Measurements from ENCODE around the gene NECTIN3.

NECTIN3 gene

GRCh38 chr3:111190518-111190917 is 118.9 kb downstream of the NECTIN3 start:
- peaks cover 7% of the 10 kb centered on the region; the same call in 1 of the 2 replicates for H3F3A ChIP-seq (ENCODE audit: insufficient read depth, low read length)

GRCh38 chr3:111193472-111193871 is 121.9 kb downstream of the NECTIN3 start:
- Histone ChIP-seq H4K20me1 (ENCODE audit: insufficient read depth, low read length) (no peaks in the 10 kb centered on the region), H3K4me2 (ENCODE audit: low read depth, low read length) (no peak overlapping the region), H3K36me3 (replicated peaks; ENCODE audit: insufficient read depth, low read length) (no peaks in the 10 kb centered on the region), H3K4me3 (ENCODE audit: low read length) (no peak overlapping the region), H3F3A (ENCODE audit: insufficient read depth, low read length) (peaks cover 7% of the 10 kb centered on the region; the same call in 1 of the 2 replicates), H2AFZ (ENCODE audit: low read length) (no peak overlapping the region), H3K27ac (ENCODE audit: low read length) (no peak overlapping the region), H3K9ac (ENCODE audit: low read length) (no peak overlapping the region), H3K4me1 (ENCODE audit: low read length) (peaks cover 11% of the 10 kb centered on the region), H3K9me3 (replicated peaks; ENCODE audit: insufficient read depth, low read length) (no peaks in the 10 kb centered on the region), H3K9me2 (replicated peaks; ENCODE audit: insufficient read depth, low read length) (no peaks in the 10 kb centered on the region), H3K79me2 (ENCODE audit: low read length) (no peaks in the 10 kb centered on the region), H3K27me3 (replicated peaks; ENCODE audit: insufficient read depth, low read length) (no peaks in the 10 kb centered on the region)
- TF ChIP-seq CTCF (IDR thresholded peaks at IDR 0.05; ENCODE audit: low read length) (no peak), EZH2phosphoT487 (IDR thresholded peaks at IDR 0.05; ENCODE audit: low read length) (no peak), EZH2 (optimal IDR thresholded peaks at IDR 0.05; ENCODE audit: low read depth, low read length) (no peak)
- DNase-seq, result no peak

More at GRCh38 chr3:111190518-111190917, 118.9 kb downstream of the NECTIN3 start:
- H2AFZ ChIP-seq (ENCODE audit: low read length), result no peak overlapping the region
- no peak for TF ChIP-seq CTCF (IDR thresholded peaks at IDR 0.05; ENCODE audit: low read length)
- no peak for TF ChIP-seq EZH2phosphoT487 (IDR thresholded peaks at IDR 0.05; ENCODE audit: low read length)
- TF ChIP-seq EZH2 (optimal IDR thresholded peaks at IDR 0.05; ENCODE audit: low read depth, low read length), result no peak
- no peaks in the 10 kb centered on the region for H3K36me3 ChIP-seq (replicated peaks; ENCODE audit: insufficient read depth, low read length)
- no peak overlapping the region for H3K27ac ChIP-seq (ENCODE audit: low read length)
- H3K4me3 ChIP-seq (ENCODE audit: low read length), result no peak overlapping the region
- H3K4me1 ChIP-seq (ENCODE audit: low read length), result peaks cover 11% of the 10 kb centered on the region
- no peak overlapping the region for H3K9ac ChIP-seq (ENCODE audit: low read length)
- DNase-seq, result no peak
- no peaks in the 10 kb centered on the region for H3K9me2 ChIP-seq (replicated peaks; ENCODE audit: insufficient read depth, low read length)
- H3K4me2 ChIP-seq (ENCODE audit: low read depth, low read length), result no peak overlapping the region
- no peaks in the 10 kb centered on the region for H4K20me1 ChIP-seq (ENCODE audit: insufficient read depth, low read length)
- H3K9me3 ChIP-seq (replicated peaks; ENCODE audit: insufficient read depth, low read length), result no peaks in the 10 kb centered on the region
- no peaks in the 10 kb centered on the region for H3K27me3 ChIP-seq (replicated peaks; ENCODE audit: insufficient read depth, low read length)
- no peaks in the 10 kb centered on the region for H3K79me2 ChIP-seq (ENCODE audit: low read length)

DNA sequence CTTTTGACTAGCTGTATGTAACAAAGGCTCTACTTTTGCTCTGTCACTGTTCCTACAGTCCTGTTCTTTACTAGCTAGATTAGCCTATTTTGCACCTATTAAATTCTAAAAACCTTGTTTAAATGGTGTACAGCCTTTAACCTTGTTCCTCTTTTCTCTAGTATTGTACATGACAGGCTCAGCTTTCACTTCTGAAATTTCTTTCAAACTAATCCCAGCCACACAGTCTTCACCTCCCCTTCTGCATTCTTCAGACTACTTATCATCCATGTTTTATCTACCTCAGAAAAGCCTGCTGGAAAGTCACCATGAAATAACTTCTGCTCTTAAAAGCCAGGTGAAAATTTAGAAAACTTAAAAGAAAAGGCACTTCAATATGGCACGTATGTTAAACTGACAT is 122.4 kb downstream of the NECTIN3 start:
- no peak for DNase-seq
- Histone ChIP-seq H3K4me3 (ENCODE audit: low read length) (no peak overlapping the region), H3K79me2 (ENCODE audit: low read length) (no peaks in the 10 kb centered on the region), H3K27me3 (replicated peaks; ENCODE audit: insufficient read depth, low read length) (no peaks in the 10 kb centered on the region), H3F3A (ENCODE audit: insufficient read depth, low read length) (peaks cover 7% of the 10 kb centered on the region; the same call in 1 of the 2 replicates), H3K9me2 (replicated peaks; ENCODE audit: insufficient read depth, low read length) (no peaks in the 10 kb centered on the region), H4K20me1 (ENCODE audit: insufficient read depth, low read length) (no peaks in the 10 kb centered on the region), H3K27ac (ENCODE audit: low read length) (no peak overlapping the region), H2AFZ (ENCODE audit: low read length) (no peak overlapping the region), H3K4me2 (ENCODE audit: low read depth, low read length) (no peak overlapping the region), H3K36me3 (replicated peaks; ENCODE audit: insufficient read depth, low read length) (no peaks in the 10 kb centered on the region), H3K4me1 (ENCODE audit: low read length) (peaks cover 11% of the 10 kb centered on the region), H3K9me3 (replicated peaks; ENCODE audit: insufficient read depth, low read length) (no peaks in the 10 kb centered on the region), H3K9ac (ENCODE audit: low read length) (no peak overlapping the region)
- no peak for TF ChIP-seq EZH2 (optimal IDR thresholded peaks at IDR 0.05; ENCODE audit: low read depth, low read length)
- no peak for TF ChIP-seq EZH2phosphoT487 (IDR thresholded peaks at IDR 0.05; ENCODE audit: low read length)
- TF ChIP-seq CTCF (IDR thresholded peaks at IDR 0.05; ENCODE audit: low read length), result no peak

Measured in MM.1S (cell line).